Inflammatory macrophage (primary cell): ENCODE results near the gene THRSP.
"Not testable (repeated sequence)": the region's sequence is repeated elsewhere in the genome, so short reads cannot be mapped to it uniquely, and the experiment has no call there.

Source experiments
- DNase-seq, 2 donors: peaks; one replicate each; pipeline ENCODE4 v3.0.0-alpha.2; 2020 to 2022
- total RNA-seq, 18 experiments: gene quantifications; one replicate each; lab custom pipeline; 2026; ENCODE audit warnings: mixed read lengths in 6 of 18, inconsistent platforms in 2 of 18; lab: John Stamatoyannopoulos, UW

THRSP gene, protein sequence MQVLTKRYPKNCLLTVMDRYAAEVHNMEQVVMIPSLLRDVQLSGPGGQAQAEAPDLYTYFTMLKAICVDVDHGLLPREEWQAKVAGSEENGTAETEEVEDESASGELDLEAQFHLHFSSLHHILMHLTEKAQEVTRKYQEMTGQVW
- total RNA-seq = 0 to 0.06 (median 0) reads per million in 18 experiments

DNA sequence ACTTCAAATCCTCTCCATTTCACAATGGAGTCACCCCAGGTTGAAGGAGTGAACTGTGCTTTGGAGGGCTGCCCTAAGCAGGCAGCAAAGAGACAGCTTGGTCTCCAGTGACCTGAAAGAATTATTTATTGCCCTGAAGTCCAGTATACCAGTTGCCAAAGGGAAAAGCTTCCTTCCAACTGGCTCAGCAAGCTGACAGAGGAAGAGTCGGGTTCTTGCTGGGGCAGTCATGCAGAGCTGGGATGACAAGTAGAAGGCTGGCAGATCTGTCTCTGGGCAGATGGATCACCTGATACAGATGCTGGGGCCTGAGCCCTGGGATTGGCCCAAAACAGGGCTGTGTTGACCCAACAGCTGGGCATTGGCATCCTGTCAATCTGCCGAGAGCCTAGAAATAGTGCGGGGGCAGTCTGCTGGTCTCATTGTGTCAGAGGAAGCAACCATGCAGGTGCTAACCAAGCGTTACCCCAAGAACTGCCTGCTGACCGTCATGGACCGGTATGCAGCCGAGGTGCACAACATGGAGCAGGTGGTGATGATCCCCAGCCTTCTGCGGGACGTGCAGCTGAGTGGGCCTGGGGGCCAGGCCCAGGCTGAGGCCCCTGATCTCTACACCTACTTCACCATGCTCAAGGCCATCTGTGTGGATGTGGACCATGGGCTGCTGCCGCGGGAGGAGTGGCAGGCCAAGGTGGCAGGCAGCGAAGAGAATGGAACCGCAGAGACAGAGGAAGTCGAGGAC lies at the start of gene THRSP:
Gene THRSP (plus strand): TSS at position 422 of the 742 bp plus-strand sequence. CDS start 21 bp downstream, at position 443.
- DNase-seq = no peak

DNA sequence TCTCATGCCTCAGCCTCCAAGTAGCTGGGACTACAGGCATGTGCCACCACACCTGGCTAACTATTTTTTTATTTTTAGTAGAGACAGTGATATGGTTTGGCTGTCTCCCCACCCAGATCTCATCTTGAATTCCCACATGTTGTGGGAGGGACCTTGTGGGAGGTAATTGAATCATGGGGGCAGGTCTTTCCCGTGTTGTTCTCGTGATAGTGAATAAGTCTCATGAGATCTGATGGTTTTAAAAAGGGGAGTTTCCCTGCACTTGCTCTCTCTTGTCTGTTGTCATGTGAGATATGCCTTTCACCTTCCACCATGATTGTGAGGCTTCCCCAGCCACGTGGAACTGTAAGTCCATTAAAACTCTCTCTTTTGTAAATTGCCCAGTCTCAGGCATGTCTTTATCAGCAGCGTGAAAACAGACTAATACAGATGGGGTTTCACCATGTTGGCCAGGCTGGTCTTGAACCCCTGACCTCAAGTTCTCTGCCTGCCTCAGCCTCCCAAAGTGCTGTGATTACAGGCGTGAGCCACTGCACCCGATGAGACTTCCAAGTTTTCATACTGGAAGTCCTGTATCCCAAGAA lies 48.6 kb upstream of the THRSP start:
- DNase-seq = not testable (repeated sequence)

DNA sequence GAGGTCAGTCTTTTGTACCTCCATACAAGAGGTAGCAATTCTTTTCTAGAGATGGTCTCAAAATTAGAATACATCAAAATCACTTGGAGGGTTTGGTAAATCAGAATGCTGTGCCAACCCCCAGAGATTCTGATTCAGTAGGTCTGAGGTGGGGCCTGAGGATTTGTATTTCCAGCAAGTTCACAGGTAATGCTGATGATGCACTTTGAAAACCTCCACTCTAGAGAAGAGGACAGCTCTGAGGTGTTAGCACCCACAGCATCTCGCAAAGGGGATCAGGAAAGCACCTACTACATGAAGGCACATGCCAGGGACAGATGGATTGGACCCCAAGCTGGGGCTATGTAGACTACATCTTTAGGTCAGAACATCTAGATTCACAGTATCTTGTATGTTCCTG lies 47.8 kb upstream of the THRSP start:
- no peak for DNase-seq

DNA sequence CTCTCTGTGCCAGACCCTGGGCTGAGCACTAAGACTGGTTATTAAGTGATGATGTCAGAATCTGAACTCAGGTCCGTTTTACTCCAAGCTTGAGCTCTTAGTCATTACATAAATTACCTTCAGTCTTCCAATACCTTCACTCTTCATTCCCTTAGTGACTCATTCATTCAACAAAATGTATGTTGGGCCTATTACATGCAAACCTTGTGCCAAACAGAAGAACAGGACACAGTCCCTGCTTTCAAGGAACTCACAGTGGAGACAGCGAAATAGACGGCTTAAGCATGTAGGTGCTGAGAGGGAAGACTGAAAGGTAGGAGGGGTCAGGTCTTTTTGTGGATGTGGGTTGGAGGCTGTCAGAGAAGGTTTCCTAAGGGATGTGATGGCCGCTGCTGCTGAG lies 43.9 kb upstream of the THRSP start:
- DNase-seq = no peak

DNA sequence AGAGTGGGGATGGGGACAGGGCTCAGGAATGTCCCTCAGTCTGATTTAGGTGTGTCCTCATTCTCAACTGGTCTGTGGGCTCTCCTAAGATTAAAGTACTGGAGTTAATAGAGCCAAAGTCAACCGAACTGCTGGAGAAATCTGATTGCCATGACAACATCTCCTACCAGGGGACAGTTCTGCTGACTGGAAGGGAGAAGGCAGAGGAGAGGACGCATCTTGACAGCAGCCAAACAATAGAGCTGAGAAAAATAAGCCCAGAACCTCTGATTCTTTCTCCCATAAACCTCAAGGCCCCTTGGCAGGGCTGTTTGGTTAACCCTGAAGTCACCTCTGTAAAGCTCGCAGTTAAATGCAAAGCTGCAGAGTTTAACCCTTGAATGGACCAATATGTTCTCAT lies 43.4 kb upstream of the THRSP start:
- DNase-seq = no peak

DNA sequence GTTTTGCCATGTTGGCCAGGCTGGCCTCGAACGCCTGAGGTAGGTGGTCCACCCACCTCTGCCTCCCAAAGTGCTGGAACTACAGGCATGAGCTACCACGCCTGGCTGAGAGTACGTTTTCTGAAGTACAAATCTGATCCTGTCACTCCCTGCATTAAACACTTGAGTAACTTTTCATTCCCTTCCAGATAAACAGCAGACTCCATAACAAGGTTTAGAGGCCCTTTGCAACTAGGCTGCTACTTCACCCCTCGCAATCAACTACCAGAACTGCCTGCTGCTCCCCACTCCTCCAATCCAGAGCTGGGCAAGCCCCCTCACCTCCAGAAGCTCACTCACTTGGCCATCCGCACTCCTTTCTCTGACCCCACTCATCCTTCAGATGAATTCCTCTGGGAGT lies 42.0 kb upstream of the THRSP start:
- no peak for DNase-seq

DNA sequence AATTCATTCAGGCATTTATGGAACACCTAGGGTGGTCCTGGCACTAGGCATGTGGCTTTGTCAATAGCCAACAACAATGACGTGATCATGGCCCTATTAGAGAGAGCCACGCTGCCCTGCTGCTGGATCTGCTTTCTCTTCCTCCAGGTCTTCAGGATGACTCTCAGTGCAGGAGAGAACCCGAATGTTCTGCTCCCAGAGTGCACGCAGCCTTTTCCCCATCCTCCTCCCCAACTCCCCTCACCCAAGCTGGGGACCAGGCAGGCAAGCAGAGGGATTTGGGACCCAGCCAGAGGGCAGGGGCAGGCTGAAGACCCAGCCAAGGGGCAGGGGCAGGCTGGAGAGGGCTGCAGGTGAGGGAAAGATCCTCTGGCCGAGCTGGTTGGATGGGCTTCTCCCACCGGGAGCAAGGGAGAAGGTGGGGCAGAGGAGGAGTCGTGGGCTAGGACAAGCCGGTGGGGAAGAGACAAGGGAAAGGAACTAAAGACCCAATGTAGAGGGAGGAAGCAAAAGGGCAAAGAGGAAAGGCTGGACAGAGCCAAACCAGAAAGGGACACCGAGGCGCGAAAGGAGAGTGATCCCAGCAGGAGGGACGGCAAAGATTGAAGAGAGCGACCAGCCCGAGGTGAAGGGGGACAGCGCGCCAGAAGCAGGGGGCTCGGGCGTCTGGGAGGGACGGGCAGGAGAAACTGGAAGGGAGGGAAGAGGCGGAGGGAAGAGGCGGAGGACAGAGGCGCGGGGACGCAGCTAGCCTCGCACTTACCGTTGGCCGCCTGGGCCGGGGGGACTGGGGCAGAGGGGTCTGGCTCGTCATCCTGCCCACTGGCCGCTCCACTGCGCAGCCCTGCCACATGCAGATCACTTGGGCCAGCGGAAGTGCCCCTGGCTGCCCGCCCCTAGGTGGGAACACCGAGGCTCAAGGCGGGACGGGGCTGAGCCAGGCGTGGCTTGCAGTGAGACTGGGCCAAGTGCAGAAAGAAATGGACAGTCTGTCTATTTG lies 41.0 kb upstream of the THRSP start, which contains the start of gene KCTD14:
Gene KCTD14 (minus strand): TSS at position 880 of the 1,000 bp plus-strand sequence. CDS start 27 bp downstream, at position 853.
- no peak for DNase-seq

DNA sequence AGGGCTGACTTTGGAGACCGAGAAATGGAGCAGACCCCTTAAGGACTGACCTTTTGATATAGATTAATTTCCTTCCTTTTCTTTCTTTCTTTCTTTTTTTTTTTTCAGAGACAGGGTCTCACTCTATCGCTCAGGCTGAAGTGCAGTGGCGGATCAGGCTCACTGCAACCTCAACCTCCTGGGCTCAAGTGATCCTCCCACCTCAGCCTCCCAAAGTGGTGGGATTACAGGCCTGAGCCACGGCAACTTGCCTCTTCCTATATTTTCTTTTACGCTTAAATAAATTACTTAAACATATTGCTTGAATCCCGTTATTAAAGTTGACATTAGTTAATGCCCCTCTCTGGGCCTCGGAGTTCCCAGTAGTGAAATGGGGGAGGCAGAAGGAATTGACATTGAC lies 40.2 kb upstream of the THRSP start:
- DNase-seq = no peak

DNA sequence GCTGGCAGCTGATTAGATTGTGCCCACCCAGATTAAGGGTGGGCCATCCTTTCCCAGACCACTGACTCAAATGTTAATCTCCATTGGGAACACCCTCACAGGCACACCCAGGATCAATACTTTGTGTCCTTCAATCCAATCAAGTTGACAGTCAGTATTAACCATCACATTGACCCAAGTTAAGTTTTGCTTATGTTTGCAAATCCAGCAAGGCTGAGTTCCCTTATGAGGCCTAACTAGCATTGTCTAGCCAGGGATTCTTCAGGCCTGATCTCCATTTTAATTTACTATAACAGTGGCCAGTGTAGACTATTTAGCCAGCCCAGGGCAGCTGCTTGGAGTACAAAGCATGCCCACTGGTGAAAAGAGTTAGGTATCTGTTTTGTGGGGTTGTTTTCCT lies 38.3 kb upstream of the THRSP start:
- DNase-seq = no peak

DNA sequence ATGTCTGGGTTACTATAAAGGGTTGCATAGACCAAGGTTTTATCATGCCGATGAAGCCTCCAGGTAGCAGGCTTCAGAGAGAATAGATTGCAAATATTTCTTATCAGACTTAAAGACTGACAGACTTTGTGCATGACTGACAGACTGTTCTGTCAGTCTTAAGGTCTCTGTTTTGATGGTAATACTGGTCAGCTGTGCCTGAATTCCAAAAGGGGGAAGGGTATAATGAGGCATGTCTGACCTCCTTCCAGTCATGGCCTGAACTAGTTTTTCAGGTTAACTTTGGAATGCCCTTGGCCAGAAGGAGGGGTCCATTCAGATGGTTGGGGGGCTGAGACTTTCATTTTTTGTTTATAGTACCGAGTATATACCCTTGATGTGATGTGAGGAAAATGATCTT lies 35.9 kb upstream of the THRSP start:
- no peak for DNase-seq

DNA sequence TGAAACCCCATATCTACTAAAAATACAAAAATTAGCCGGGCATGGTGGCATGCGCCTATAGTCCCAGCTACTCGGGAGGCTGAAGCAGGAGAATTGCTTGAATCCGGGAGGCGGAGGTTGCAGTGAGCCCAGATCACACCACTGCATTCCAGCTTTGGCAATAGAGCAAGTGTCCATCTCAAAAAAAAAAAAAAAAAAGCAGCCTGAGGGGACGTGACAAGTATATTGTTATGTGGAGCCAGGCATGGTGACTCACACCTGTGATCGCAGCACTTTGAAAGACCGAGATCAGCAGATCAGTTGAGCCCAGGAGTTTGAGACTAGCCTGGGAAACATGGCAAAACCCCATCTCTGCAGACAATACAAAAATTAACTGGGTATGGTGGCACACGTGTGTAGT lies 35.2 kb upstream of the THRSP start:
- DNase-seq = not testable (repeated sequence)

DNA sequence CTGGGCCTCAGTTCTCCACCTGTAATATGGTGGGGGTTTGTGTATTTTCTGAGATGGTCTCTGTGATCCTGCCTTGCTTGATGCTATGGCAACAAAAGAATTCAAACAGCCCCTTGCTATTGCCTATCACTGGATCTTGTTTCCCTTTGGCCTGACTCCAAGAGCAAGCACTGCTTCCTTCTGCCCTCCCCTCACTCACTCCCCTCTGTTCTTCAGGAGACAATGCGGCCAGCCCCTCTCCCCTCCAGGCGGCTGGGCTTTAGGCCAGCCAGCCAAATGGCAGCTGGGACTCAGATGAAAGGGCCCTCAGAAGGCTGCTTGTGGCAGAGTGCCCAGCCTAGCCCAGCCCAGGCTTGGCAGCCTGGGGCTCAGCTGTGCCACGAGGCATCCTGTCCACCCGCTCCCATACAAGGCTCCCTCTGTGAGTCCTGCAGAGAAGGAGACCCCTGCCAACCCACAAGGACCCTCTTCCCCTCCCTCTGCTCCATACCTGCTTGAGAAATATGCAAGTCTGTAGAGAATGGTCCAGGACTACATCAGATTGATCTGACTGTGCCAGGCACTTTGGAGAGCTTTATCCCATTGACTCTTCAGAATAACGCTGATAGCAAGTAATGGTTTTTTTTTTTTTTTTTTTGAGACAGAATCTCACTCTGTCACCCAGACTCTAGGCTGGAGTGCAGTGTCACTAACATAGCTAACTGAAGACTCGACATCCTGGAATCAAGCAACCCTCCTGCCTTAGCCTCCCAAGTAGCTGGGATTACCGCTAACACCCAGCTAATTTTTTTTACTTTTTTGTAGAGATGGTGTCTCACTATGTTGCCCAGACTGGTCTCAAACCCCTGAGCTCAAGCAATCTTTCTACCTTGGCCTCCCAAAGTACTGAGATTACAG lies 33.0 kb upstream of the THRSP start:
- DNase-seq = no peak

DNA sequence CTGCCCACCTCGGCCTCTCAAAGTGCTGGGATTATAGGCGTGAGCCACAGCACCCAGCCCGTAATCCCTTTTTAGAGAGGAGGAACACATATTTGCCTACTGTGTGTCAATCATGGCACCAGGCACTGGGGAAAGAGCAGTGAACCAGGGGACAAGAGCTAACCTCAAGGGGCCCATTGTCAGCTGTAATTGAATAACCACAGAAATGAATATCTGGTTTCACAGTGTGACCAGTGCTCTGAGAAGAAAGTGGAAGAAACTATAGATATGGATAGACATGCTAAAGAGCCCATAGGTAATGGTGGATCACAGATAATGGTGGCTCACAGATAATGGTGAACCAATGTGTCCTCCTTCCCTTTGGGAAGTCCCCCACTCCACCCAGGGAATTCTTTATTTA lies 32.0 kb upstream of the THRSP start:
- no peak for DNase-seq

DNA sequence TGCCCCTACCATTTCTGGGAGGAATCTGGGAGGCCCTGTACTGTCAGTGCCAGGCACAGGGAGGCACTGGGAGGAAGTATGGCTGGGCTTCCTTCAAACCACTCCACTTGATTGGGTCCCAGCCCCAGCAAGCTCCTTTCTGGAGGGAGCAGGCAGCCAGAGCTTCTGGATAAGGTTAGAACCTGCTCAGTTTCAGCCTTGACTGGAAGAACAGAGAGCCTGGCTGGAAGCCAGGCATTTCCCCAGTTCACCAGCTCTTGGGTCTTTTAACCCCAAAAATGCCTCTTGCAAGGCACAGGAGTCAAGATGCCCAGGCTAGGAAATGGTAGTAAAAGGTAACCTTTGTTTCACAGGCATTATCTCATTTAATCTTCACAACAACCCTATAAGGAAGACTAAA lies 31.6 kb upstream of the THRSP start:
- DNase-seq = no peak

DNA sequence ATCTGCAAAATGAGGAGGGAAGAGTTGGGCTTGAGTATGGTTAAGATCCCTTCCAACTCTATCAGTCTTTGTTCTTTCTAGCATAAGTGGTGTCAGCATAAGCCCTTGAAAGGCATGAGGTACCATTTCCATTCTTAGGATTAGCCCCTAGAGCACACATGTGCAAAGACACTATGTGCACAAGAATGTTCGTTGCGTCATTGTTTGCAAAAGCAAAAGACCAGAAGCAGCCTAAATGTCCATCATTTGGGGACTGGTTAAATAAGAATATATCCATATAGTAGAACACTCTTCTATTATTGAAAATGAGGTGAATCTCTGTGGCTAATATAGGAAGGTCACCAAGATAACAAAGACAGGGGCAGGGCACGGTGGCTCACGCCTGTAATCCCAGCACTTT lies 30.6 kb upstream of the THRSP start:
- no peak for DNase-seq

DNA sequence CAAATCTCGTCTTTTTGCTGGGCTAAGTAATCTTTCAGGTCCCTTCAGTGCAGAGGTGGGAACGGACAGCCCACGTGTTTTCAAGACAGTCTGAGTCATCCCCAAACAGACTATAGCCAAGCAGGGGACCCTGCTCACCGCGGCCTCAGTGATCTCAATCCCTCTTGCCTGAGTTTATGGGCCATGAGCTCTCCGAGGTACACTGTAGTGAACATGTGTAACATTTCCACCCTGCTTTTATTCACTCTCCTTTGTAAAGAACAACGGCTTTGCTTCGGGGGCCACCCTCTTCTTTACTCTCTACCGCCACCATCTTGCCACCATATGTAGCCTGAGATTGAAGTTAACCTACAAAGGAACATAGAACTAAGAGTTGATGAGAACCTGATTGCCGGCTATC lies 29.0 kb upstream of the THRSP start:
- no peak for DNase-seq

DNA sequence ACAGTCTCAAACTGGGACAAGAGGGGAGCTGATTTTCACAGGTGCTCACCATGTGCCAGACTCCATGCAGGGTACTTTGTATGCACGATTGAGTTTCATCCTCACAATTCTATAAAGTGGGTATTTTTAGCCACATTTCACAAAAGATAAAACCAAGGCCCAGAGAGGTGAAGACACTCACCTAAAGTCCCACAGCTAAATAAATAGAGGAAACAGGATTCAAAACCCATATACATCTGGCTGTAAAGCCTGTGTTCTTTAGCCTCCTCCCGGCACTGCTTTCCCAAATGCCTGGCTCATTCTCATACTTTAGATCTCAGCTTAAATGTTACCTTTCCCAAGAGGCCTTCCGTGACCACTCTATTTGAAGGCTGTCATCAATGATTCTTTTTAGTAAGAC lies 27.3 kb upstream of the THRSP start:
- DNase-seq = no peak

DNA sequence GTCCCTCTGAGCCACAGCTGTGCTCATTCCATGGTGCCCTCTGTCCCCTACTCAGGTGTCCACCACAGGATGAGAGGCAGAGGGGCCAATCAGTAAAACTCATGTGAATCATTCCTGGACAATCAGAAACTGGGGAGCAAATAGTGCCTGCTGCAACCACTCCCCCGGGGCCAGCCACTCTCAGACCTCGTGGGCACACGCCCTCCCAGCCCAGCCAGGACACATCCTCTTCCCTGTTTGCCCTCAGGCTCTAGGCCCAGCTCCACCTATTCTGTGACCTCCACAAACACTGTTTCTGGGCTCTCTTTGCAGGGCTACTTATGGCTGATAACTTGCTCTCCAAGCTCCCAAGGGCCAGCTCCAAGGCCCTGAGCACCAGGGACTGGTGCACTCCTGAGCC lies 26.6 kb upstream of the THRSP start:
- peak in 1 of 2 donors; percentile 14 for DNase-seq

DNA sequence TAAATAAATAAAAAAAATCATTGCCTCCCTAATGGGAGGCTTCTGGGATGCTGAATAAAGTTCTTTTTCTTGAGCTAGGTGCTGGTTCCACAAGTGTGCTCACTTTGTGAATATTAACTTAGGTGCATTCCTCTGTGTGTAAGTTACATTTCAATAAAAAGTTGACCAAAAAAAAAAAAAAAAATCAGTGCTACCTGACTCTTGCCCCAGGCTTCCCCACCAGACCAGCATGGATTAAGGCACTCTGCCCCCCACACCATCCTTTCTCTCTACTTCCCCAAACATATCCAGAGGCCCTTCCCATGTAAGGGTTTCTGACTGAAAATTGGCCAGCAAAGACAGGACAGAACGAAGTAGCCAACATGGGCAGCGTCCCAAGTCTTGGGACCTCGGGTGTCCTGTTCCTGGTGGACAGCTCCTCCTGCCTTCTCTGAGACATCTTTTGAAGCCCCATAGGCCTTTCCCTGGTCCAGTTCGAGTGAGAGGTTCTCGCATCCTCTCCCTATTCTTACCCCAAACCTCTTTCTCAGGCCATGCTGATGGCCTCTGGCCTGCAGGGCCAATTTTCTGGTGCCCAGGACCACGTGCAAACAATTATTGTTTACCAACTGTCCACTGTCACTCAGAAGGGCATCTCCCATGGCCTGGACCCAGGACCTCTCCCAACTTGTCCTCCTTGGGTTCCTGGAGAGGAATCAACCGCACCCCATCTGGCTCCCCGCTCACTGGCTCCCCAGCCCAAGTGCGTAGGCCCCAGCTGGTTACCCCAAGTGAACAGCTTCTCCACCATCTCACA lies 25.6 kb upstream of the THRSP start:
- DNase-seq = no peak

DNA sequence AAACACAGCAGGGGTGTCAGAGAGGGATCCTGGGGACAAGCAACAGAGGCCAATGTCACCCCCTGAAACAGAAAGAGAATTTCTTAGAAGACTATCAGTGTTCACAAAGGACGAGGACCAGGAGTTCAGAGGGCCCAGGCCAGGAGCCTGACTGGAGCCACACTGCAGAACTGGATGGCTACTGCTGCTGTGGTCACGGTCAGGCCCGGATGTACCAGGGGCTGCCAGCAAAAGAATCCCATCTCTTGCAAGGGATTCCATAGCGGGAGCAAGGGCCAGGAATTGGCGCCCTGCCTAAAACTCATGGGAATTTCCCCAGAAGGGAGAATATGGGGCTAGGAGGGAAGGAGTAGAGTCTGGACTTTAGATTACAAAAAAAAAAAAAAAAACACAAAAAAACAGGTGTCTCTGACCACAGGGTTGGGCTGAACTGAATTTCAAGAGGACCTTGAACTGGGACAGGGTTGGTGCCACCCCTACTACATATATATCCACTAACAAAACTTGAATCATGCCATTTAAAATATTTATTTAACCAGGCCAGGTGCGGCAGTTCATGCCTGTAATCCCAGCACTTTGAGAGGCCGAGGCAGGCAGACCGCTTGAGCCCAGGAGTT lies 24.9 kb upstream of the THRSP start:
- no peak for DNase-seq
